Activated CD8-positive, alpha-beta memory T cell treated with anti-CD3 and anti-CD28 coated beads, Interleukin-2, amount 50 U/mL, for 4 hours (primary cell): ENCODE measurements around the gene USF1.

ENCODE experiments used
- DNase-seq: peaks from one replicate; pipeline ENCODE4 v3.0.0-alpha.2; 2020

USF1 gene, protein sequence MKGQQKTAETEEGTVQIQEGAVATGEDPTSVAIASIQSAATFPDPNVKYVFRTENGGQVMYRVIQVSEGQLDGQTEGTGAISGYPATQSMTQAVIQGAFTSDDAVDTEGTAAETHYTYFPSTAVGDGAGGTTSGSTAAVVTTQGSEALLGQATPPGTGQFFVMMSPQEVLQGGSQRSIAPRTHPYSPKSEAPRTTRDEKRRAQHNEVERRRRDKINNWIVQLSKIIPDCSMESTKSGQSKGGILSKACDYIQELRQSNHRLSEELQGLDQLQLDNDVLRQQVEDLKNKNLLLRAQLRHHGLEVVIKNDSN

DNA sequence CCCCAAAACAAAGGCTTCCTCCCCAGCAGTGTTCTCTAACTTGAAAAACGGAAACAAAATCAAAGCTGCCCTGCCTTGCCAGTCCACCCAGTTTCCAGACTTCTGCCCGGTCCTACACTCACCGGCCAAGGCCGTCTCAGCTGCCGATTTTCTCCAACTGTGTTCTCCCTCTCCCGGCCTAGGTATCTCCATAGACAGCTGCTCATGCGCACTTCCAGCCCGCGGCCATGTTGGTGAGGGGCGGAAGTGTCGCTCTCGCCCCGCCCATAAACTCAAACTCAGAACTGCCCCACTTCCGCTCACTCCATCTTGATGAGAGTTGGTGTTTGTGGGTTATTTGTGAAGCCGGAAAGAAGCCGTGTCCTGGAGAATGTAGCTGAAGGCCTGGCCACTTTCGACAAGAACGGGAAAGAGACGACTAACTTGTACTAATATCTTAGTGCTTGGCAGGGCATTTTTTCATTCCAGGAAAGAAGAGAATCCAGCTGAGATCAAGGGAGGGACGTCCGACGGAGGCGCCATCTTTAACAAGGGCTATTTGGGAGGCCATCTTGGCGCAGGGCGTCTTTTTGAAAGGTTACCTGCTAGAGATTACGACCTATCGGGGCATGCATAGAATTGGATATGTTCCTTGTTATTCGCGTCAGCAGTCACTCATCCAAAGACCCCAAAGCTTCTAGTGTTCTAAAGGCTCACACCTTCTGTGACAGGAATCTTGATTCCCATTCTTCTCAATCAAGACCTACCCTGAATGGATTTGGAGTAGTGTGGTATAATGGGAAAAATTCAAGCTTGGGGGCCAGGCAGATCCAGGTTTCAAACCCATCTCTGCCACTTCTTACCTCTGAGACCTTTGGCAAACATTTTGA lies at the start of gene USF1:
Gene USF1, minus strand, starts transcription at position 242 of the 869 bp plus-strand sequence. CDS start 2,702 bp downstream, outside the sequence.
- DNase-seq: peak; percentile 90

DNA sequence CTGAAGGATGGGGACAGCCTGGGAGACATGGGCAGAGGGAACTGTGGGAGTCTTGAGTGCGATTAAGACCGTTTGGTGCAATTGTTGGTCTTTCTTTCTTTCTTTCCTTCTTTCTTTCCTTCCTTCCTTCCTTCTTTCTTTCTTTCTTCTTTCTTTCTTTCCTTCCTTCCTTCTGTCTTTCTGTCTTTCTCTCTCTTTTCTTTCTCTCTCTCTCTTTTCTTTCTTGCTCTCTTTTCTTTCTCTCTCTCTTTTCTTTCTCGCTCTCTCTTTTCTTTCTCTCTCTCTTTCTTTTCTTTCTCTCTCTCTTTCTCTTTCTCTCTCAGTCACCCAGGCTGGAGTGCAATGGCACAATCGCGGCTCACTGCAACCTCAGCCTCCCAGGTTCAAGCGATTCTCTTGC lies 49.5 kb upstream of the USF1 start:
- DNase-seq: no peak

DNA sequence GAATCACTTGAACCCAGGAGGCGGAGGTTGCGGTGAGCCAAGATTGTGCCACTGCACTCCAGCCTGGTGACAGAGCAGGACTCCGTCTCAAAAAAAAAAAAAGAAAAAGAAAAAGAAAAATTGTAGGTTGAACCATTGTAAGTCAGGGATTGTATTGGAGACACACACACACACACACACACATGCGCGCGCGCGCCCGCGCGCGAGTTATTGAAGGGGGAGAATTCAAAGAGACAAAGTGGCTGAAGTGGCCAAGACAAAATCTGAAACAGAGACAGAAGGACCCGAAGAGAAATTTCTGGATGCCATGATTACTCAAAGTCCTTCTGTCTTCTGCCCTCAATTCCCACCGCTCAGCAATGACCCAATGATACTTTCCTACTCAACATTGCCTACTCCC lies 48.7 kb upstream of the USF1 start:
- DNase-seq: no peak

DNA sequence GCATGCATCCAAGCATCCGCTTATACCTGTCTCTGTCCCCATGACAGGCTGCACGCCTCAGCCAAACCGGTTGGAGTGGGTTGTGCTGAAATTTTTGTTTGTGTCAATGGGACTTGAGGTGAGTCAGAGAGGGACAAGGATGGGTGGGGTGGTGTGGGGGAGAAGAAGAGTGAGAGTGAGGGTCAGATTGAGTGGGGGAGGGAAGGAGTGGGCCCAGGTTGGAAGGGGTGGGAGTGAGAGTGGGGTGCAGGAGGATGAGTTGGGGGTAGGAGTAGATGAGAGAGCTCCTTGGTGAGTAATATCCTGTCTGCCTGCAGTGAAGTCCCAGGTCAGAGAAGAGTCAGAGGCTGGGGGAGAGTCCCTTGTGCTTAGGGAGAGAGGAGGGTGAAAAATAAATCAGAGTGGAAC lies 46.8 kb upstream of the USF1 start:
- peak; percentile 51 for DNase-seq

DNA sequence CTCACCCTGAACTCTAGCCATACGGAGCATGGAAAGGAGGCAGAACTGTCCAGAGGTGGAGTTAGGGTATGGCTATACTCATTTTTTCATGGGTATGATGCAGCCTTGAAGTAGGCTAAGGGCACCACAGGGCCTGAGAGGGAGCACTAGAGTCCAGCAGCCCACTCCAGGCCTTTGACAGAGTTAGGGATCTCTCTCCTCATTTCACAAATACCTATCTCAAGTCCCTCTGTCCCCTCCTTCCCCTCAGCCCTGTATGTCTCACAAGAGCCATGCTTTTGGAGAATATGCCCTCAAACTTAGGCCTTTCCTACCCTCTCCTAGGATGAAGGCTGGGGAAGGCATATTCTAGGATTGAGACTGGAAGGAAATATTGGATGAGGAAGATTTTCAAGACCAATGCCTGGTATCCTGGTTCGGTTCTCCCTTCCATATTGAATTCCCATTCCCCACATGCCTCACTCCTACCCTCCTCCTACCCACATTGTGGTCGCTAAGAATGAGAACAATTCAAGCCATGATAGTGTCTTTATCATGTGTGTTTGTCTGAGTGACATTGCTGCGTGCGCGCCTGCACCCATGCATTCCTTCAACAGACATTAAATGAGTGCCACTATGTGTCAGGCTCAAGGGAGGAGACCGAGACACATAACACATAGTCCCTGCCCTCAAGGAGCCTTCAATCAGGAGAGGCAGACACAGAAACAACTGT lies 46.2 kb upstream of the USF1 start:
- DNase-seq: no peak

DNA sequence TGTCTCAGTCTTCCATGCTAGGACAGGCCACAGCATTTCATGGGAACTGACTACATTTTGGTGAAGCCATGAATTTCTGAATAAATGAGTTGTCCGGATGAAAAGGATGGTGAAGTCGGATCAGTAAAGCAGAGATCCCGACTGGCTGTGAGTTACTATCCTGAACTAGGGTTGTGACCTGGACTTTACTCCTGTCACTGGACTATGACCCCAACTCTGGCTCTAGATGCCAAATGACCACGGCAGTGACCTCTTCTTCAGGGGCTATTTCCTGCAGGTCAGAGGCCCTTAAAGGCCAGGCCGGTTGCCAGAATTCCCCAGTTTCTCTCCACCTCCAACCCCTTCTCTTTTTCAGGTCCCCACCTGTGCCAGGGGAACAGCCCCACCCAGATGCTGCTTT lies 45.3 kb upstream of the USF1 start:
- DNase-seq: no peak

DNA sequence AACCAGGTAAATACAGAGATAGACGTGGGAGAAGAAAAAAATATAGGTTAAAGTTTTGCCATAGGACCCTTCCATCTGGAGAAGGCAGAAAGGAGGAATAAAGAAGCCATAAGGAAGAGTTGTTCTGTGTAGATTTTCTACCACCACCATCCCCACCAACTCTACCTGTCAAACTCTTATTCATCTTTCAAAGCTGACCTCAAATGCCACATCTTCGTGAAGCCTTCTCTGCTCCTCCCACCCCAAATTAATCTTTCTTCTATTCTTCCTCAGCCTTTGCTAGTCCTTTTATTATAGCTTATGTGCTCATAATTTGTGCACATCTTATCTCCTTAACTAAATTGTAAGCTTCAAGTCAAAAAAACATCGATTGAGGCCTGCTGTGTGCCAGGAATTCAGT lies 44.8 kb upstream of the USF1 start:
- no peak for DNase-seq

DNA sequence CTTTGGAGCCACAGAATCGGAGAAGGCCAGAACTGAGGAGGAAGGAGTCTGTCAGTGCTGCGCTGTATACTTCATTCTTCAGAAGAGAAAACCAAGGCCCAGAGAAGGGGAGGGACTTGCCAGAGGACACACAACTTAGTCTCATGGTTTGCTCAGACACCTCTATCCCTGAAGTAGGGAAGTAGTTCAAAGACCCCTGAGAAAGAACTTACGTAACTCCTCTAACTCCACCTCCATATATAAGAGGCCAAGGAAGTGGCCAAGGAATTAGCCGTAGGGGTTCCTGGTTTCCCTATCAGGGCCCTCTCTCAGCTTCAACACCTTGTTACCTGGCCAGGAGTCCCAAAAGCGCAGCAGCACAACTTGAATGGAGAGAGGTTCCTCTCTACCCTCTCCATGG lies 44.2 kb upstream of the USF1 start:
- DNase-seq: no peak

DNA sequence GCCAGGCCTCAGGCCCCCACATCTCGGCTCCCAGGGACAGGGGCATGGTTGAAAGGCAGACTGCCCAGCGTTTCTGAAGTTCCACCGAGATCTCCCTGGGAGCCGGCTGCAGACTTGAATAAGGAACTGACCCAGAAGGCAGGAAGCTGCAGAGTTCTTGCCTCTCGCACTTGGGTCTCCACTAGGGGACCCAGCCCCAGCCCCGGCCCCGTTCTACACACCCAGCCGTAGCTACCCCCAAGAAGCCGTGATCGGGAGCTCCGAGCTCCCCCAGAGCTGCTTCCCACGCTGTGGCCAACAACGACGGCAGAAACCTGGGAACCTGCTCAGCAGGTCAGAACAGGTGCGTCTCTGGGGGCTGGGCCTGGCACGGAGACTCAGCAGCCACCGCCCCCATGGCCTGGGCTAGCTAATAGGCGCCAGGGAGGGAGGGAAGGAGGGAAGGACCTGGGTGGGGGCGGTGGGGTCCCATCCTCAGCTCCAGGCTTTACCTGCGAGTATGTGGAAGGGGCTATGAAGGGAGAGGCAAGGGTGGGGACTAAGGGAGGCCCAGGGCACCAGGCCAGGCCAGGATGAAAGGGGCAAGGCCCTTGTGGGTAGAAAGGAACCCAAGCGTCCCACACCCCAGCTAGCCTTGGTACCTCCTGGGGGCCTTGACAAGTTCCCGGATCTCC lies 43.6 kb upstream of the USF1 start, which contains the start of gene NECTIN4:
Gene NECTIN4, minus strand, starts transcription at position 308 of the 674 bp plus-strand sequence. Its CDS starts 262 bp downstream, at position 46.
- DNase-seq: no peak

DNA sequence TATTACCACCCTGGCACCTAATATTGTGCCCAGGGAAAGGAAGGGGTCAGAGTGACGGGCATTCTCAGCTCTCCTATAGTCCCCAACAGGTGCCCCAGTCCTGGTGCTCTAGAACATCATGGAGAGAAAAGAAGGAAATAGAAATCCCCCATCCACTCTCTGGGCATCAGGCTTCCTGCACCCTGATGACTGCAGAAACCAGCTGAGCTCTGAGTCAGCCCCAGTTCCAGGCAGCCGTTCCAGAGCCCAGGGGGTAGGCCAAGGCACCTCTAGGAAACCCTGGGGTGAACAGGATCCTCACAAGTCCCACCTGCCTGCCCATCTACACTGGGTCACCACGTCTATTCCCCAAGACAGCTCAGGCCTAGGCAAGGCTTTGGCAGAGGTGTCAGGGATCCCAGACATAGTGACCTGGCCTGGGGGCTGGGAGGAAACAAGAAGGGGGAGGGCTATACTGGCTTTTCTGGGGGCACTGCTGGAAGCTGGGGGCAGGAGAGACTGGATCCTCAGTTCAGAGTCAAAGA lies 42.9 kb upstream of the USF1 start:
- no peak for DNase-seq

DNA sequence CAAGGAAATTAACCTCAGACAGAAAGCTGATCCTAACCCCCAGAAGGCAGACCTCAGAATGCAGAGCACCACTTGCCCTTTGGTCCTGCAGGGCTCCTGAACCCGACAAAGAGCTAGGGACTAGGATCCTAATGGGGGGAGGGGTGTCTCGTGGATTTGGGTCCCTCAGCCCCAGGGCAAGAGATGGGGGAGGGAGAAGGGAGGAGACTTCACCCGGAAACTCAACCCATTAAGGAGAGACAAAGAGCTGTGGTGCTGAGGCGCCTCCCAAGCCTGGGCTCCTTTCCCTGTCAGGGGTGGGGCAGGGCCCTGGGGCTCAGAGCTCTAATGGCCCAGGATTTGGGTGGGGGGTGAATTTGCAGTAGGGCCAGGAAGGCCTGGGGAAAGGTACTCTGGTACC lies 40.7 kb upstream of the USF1 start:
- DNase-seq: no peak

DNA sequence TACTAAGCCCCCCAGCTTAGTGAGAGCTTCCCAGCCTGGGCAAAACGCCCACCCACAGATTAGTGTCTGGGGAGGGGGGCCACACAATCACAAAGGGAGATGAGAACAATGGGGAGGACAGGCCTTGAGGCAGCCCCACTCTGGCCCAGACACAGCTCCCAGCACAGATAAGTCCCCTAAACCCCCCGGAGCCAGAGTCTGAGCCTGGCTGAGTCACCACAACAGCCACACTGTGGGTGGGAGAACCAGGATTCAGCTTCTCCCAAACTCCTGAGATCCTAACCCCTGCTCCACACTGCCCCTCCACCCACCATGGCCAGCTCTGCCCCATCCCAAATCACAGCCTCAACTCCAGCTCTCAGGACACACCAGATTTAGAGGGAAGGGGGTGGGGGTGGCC lies 39.4 kb upstream of the USF1 start:
- no peak for DNase-seq

DNA sequence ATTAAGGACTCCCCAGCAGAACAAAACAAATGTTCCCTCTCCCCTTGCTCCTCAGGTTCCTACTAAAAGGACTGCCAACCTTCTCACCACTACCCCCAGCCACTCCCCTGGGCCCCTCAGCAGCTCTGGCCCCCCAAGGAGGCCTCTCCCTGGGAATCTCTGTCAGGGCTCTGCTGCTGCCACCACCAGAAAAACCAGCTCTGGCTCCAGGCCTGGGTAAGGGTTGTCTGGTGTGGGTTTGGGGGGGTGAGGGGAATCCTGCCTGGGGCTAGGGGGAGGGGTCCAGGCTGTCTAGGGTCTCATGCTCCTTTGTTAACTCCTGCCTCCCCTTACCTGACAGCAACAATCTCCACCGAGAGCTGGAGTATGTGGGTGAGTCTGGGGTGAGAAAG lies 38.8 kb upstream of the USF1 start:
- no peak for DNase-seq

DNA sequence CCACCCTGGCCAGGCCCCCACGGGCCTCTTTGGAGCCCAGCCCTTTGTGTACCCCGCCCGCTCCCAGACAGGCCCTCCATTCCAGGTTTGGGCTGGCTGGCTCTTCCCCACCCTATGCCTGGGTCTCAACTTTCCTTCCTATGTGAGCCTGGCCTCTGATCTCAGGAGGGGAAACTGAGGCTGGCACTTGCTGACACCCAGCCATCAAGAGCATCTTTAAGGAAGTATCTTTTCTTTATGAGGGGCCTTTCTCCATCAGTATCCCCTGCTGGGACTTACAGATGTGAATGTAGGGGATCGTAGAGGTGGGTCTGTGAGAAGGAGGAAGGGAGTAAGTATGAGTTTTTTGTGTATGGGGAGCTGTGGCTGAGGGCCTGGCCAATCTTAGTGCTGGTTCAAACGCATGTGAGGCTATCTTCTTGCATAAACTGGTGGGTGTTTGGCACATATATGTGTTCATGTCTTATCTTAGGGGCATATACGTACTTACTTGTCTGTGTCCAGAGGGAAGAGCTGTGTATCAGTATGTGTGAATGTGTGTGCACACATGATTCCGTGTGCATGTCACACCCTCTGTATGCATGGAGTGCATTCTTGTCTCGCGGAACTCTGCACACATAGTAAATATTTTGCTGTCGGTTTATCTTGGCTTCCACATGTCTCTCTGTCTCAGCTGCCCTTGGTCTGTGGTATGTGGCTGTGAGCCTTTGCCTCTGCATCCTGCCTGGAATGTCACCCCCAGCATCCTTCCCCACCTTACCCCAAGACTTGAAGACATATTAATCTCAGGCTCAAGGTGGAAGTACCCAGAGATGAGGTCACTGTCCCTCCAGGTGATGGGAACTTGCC lies 38.2 kb upstream of the USF1 start:
- no peak for DNase-seq

DNA sequence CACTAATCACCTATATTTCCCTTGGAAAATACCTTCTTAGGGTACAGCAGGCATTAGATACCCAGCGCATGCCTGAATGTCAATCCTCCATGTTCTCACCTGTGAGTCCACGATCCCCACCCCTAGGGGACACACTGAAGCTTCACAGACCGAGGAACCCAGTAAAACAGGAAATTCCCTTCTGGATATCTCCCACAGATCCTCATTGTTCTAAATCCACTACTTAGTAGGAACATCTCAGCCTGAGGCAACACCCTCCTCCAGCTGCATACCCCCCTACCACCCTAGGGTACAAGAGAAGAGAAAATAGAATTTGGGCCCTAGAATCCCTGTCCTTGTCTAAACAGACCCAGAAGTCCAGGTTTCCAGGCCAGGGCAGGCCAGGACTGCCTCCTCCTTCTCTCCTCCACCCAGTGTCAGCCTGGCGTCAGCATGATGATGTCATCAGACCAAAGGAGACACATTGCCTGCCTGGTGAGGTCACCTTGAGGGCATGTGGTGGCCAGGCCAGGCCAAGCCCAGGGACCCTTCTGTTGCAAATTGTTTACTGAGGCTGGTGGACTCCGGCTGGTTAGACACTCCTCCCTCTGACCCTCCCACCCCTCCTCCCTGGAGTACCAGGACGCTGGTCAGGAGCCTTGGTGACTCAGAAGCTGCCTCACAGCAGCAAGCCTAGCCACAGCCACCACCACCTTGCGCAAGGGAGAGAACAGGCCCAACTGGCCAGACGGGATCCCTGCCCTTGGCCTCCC lies 37.4 kb upstream of the USF1 start:
- no peak for DNase-seq

DNA sequence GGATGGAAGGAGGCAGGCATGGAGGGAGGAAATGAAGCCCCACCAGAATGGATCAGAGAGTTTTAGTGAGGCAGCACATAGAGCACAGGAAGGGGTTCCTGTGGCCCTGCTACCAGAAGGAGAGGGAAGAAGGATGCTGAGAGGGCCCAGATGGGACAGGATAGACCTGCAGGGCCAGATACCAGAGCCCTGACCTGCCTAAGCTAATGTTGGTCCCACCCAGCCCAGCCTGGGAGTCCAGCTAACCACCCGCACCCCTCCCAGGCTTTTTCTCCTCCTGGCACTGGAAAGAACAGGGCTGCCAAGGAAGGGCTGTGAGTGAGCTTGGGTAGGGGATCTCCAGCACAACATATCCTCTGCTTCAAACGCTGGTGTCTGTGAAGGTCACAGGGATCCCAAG lies 36.7 kb upstream of the USF1 start:
- no peak for DNase-seq

DNA sequence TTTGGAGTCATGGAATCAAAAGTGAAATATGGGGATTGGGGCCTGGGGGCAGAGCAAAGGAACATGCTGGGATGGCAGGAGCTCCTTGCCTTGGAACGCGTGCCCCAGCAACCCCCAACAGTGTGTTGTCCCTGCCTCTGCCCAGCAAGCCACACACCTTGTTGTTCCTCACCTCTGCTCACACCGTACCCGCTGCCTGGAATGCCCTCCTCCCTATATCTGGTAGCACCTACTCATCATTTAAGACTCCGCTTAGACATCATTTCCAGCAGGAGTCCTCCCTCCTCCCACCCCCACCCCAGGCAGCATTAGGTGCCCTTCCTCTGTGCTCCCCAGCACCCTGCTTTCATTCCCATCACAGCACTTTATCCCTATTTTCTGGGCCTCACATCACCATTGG lies 35.7 kb upstream of the USF1 start:
- DNase-seq: no peak

DNA sequence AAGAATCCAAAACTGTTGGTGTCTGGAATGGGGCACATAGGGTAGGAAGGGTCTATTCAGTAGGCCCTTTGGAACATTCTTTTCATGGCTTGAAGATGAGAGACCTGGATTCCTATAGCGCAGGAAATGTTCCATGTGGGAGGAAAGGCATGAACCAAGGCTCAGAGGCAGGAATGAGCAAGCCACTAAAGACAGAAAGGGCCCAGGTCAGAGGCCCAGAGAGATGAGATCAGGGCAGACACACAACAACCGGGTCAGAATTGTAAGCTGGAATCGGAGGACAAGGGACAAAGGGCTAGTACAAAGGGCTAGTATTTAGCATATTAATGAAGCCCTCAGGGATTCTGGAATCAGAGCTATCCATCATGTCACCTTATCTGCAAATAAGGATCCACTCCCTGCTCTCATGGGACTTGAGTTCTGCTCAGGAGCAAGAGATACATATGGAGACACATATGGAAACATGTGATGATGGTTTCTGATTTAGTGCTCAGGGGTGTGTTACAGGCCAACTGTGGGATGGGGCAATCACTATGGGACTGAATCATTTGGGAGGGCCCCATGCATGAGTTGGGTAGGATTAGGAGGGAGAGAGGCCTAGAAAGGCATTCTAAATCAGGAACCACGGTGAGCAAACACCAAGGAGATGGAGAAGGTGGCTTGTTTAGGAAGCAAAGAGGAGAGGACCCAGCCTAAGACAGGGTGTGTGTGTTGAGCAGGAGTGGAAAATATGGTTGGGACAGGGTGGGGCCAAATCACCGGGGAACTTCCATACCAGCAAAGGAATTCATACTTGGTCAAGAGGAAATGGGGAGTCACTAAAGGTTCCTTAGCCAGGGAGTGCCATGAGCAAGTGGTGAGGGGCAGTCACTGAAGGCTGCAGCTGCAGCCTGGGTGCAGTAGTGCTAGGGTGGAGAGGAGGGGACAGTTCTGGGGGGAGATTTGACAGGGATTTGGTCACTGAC lies 34.9 kb upstream of the USF1 start:
- no peak for DNase-seq

DNA sequence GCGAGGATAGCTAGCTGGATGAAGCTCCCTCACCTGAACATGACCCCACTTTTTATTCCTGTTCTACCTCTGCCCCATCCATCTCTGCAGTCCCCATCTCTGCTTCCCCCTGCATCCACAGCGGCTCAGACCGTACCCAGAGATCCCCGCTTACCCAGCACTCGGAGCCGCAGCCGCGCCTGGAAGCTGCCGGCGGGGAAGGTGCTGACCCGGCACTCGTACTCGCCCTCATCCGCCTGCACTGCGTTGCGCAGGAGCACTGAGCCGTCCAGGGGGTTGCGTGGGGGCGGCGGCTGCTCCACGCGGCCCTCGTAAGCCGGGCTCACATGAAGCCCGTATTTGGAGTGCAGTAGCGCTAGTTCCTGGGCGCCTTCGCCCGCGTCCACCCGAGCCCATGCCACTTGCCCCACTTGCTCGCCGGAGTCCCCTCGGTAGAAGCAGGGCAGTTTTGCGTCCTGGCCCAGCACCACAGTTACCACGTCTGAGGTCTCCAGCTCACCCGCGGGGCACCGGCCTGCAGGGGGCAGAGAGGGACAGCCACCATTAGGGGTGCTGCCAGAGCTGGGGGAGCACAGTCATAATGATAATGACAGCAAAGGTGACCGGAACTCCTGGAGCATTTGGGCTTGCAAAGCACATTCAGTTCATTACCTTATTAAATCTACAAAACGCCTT lies 33.8 kb upstream of the USF1 start:
- DNase-seq: no peak
